Adipose tissue (tissue), 3 donors: Measurements from ENCODE around the gene NCAM1. TPM values are rescaled to one million over a fixed set of nuclear protein-coding genes. Genes with fewer than 3 reads are reported as not detected.

Experiments
- H3K27ac ChIP-seq: one replicate; pipeline ENCODE4 v1.5.1; 2013; ENCODE audit warnings: low read depth, low read length
- whole genome bisulfite sequencing, 3 donors: extraction: QIAGEN DNeasy Blood & Tissue Kit; methylation state at CpG; one replicate each; pipeline ENCODE4 v1.1.7; 2013; 5-methylcytosine and 5-hydroxymethylcytosine counted together
- polyA plus RNA-seq, 3 donors: library from polyadenylated mRNA; stranded (reverse); fragments of 200-250 nt; gene quantifications; one replicate each; pipeline ENCODE4 v1.2.3, GENCODE V29; 2013
- donor health status: healthy with polysubstance abuse.
- donor health status: Bipolar disorder and iron deficiency.
- donor health status: healthy.

NCAM1 gene
- polyA plus RNA-seq, 3 donors, result 1.4 to 2.7 (median 2.3) TPM

- H3K27ac ChIP-seq, result no peak overlapping the region
- WGBS, 3 donors, result 71 to 82% (median 77%) methylated on average over 8 of the region's 8 CpGs
Observed at GRCh38 chr11:113147249-113147648, 186.0 kb downstream of the NCAM1 start.

DNA sequence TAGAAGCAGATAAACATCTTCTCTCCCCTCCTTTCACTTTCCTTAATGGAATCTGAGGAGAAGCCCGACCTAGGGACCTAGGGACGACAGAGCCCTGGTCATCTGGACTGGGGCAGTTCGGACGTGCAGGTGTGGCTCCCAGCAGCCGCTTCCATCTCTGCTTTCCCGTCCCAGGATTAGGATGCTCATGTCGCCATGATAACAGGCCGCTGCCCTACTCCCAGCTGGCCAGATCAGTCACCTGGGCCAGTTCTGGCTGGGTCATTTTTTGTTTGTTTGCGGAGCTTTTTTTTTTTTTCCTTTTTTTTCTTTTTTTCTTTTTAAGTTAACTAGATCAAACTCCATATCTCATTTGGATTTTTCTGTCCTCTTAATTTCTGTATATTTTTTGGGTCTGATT is 186.9 kb downstream of the NCAM1 start:
- no peak overlapping the region for H3K27ac ChIP-seq
- WGBS, 3 donors, result 83 to 96% (median 85%) methylated on average over 9 of the region's 9 CpGs

DNA sequence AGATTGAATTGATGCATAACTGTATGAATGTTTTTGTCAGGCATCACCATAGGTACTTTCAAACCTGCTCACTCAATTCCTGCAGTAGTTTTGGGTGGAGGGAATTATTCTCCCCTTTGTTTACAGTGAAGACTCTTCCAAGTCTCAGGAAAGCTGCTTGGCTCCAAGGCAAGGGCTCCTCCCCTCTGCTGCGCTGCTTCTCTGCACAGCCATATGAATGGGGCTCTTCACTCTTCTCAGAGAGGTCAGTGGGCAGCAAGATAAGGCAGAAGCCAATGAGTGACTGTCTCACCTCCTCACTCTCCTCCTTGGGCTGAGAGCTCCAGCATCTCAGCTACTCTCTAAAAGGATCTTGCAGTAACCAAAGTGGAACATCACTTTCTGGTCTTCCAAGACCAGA is 187.4 kb downstream of the NCAM1 start:
- no peak overlapping the region for H3K27ac ChIP-seq
- WGBS, 3 donors, result 69 to 81% (median 71%) methylated on average over 1 of the region's 1 CpG

DNA sequence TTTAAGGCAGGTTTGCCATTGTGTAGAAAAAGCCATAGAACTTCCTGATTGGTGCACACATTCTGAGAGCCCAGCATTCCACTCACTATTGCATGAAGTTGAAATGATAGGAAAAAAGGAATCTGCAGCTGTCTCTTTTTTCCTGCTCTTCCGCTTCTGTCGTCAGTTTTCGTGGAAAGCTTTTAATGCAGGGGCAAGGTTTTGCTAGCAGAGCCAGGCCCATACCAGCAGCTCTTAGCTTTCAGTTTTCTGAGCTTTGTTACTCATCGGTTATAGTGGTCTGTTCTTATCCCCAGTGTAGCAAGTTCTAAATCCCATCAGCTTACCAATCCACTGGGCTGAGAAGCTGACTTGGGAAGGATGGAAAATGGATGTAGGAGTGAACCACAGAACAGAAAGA is 190.3 kb downstream of the NCAM1 start:
- 86 to 92% (median 90%) methylated on average over 4 of the region's 4 CpGs for WGBS, 3 donors
- H3K27ac ChIP-seq, result no peak overlapping the region

- no peak overlapping the region for H3K27ac ChIP-seq
Observed at GRCh38 chr11:113152500-113152899, 191.3 kb downstream of the NCAM1 start.

- H3K27ac ChIP-seq, result no peak overlapping the region
- 43 to 74% (median 51%) methylated on average over 2 of the region's 2 CpGs for WGBS, 3 donors
Observed at GRCh38 chr11:113153847-113154246, 192.6 kb downstream of the NCAM1 start.

- no peak overlapping the region for H3K27ac ChIP-seq
- 66 to 80% (median 70%) methylated on average over 7 of the region's 7 CpGs for WGBS, 3 donors
Observed at GRCh38 chr11:113159988-113160807, 199.0 kb downstream of the NCAM1 start.

- no peak overlapping the region for H3K27ac ChIP-seq
- 61 to 81% (median 67%) methylated on average over 6 of the region's 6 CpGs for WGBS, 3 donors
Observed at GRCh38 chr11:113160808-113161124, 199.5 kb downstream of the NCAM1 start.

GRCh38 chr11:113161711-113162591 is 200.7 kb downstream of the NCAM1 start:
- 27 to 63% (median 45%) methylated on average over 5 of the region's 5 CpGs for WGBS, 3 donors
- H3K27ac ChIP-seq, result no peak overlapping the region

DNA sequence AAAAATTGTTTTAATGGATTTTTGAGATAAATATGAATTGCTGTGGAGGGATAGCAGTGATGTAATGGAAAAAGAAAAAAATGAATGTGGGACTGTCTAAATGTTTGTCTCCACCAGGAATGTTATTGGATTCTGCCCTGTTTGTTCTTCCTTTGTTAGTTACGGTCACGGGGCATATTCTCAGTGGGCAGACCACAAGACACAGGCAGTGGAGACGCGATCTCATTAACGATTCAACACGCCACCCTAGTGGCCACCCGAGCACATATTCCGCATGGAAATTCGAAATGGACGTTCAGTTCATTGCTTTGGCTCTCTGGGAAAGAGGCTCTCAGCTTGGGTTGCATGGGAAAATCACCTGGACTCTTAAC is 201.4 kb downstream of the NCAM1 start:
- H3K27ac ChIP-seq, result no peak overlapping the region
- 43 to 58% (median 57%) methylated on average over 10 of the region's 10 CpGs for WGBS, 3 donors

GRCh38 chr11:113163291-113164030 is 202.2 kb downstream of the NCAM1 start:
- WGBS, 3 donors, result 58 to 78% (median 61%) methylated on average over 9 of the region's 9 CpGs
- no peak overlapping the region for H3K27ac ChIP-seq

DNA sequence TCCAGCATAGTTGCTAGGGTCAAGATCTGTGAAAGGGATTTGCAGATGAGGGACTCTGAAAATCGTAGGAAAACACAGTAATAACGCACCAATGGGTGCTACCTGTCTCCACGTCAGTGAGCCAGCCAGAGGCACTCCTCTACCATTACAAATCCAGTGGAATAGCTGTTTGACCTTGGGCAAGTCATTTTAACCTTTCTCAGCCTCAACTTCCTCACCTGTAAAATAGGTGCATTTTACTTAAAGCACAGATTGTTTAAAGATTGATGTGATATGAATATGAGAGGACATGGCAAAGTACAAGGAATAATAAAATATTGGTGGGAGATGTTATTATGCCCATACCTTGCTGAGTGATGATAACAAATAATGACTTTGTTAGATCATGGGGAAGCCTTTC is 205.1 kb downstream of the NCAM1 start:
- H3K27ac ChIP-seq, result no peak overlapping the region
- 87 to 95% (median 88%) methylated on average over 3 of the region's 3 CpGs for WGBS, 3 donors

DNA sequence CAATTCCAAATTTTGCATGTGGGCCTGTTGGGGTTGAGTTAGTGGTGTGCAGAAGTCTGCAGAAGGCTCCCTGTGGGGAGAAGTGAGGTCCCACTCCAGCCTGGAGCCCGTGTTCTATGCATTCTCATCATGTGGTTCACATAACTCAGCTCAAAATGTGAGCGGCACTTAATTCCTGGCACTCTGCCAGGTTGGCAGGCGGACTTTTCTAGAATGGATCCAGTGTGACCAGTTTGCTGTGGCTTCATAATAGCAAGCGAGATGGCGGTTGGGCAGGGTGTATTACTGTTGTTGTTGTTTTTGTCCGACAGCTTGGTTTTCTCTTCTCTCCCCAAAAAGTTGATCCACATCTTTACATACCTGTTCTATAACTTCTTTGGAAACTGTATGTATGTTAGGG is 206.4 kb downstream of the NCAM1 start:
- 58 to 86% (median 76%) methylated on average over 6 of the region's 6 CpGs for WGBS, 3 donors

DNA sequence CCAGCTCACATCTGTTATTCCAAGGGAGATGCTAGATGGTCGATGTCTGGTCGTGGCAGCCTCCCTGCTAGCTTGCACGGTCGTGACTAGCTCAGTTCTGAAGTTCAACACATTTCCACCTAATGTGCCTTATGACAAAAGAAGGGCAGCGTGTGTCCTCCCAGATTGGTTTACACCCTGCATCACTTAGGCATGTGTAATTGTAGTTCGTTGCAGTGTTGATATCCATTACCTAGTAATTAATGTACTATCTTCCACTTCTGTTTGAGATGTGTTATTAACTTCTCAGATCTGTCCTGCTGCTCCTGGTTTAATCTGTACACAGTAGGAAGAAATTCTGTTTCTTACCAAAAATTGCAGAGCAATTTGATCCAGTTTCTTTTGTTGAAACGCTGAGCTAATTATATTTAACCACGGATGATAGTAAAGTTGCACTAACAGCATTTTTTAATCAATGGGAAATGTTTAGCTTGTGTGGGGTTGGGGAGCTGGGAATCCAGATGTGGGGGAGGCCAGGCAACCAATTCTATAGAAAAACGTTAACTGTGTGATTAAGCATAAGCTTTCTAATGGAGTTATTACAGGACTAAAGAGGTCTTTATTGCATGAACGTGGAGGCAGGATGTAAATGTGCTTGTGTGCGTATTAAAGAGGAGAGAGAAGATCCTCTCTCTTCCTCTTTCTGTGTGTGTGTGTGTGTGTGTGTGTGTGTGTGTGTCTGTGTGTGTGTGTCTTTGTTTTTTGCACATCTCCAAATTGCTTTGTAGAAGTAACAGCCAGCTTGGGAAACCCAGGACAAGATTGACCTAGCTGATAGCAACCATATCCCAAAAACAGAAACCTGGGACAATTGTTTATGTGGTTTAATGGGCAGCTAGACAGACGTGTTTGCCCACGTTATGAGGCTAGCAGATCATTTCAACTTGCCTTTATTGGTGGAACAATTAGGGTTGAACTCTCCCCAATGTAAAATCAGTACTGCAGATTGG is 207.4 kb downstream of the NCAM1 start:
- WGBS, 3 donors, result 55 to 60% (median 57%) methylated on average over 13 of the region's 13 CpGs
- no peak overlapping the region for H3K27ac ChIP-seq

More for the DNA sequence above, 206.4 kb downstream of the NCAM1 start:
- no peak overlapping the region for H3K27ac ChIP-seq

- no peak overlapping the region for H3K27ac ChIP-seq
- WGBS, 3 donors, result 78 to 91% (median 87%) methylated on average over 6 of the region's 6 CpGs
Observed at GRCh38 chr11:113172382-113172951, 211.2 kb downstream of the NCAM1 start.

DNA sequence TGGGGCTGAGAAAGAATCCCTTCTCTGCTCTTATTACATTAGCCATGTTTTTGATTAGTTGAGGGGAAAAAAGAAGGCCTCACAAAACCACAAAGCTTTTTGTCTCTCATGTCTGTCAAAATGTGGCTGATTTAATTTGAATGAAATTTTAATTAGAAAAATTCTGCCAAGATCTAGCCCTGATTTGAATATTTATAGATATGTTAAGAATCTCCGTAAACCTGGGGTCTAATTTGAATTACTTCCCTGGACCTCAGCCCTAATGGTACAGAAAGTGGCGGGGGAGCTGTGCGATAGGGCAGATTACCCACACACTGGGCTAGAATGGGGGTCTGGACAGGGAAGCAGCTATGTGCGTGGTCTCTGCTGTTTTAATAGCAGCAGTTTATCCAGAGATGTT is 211.9 kb downstream of the NCAM1 start:
- H3K27ac ChIP-seq, result no peak overlapping the region
- 93 to 96% (median 93%) methylated on average over 4 of the region's 4 CpGs for WGBS, 3 donors

GRCh38 chr11:113174882-113175281 is 213.7 kb downstream of the NCAM1 start:
- no peak overlapping the region for H3K27ac ChIP-seq
- WGBS, 3 donors, result 55 to 69% (median 67%) methylated on average over 1 of the region's 1 CpG
